OCI-LY1 (cell line): ENCODE results near the gene PCNX1.
"Not testable (repeated sequence)": the region's sequence is repeated elsewhere in the genome, so short reads cannot be mapped to it uniquely, and the experiment has no call there.

Source experiments
- H2AFZ ChIP-seq: fragments of 200-600 bp; sonication (generic), shearing (Covaris generic); 2 replicates; pipeline ENCODE4 v1.6.0; 2014; ENCODE audit warnings: antibody characterized with exemption, mild to moderate bottlenecking, low read length
- H3F3A ChIP-seq: fragments of 200-600 bp; sonication (generic), shearing (Covaris generic); 2 replicates; pipeline ENCODE4 v1.6.0; 2014; ENCODE audit warnings: mild to moderate bottlenecking, antibody characterized with exemption, low read length, moderate library complexity; ENCODE audit not compliant: insufficient read depth
- H3K27ac ChIP-seq: fragments of 200-600 bp; sonication (generic); 2 replicates; pipeline ENCODE4 v1.5.1; 2014; ENCODE audit warnings: low read length, mixed run types, mild to moderate bottlenecking, low read depth; ENCODE audit not compliant: poor library complexity, severe bottlenecking
- H3K27me3 ChIP-seq: fragments of 200-600 bp; sonication (generic); 2 replicates; pipeline ENCODE4 v1.6.0; 2014; ENCODE audit warnings: antibody characterized with exemption, mild to moderate bottlenecking, low read length, moderate library complexity; ENCODE audit not compliant: insufficient read depth
- H3K36me3 ChIP-seq: fragments of 200-600 bp; sonication (generic); 2 replicates; pipeline ENCODE4 v1.6.1; 2014; ENCODE audit warnings: mild to moderate bottlenecking, antibody characterized with exemption, low read length, moderate library complexity, mixed read lengths; ENCODE audit not compliant: insufficient read depth
- H3K4me1 ChIP-seq: fragments of 200-600 bp; sonication (generic); 2 replicates; pipeline ENCODE4 v1.5.1; 2014; ENCODE audit warnings: mild to moderate bottlenecking, low read length, moderate library complexity; ENCODE audit not compliant: insufficient read depth, severe bottlenecking
- H3K4me2 ChIP-seq: fragments of 200-600 bp; sonication (generic), shearing (Covaris generic); 2 replicates; pipeline ENCODE4 v1.6.1; 2014; ENCODE audit warnings: low read length
- H3K4me3 ChIP-seq: fragments of 200-600 bp; sonication (generic); 2 replicates; pipeline ENCODE4 v1.5.1; 2014; ENCODE audit warnings: low read length, low read depth, mild to moderate bottlenecking, mixed read lengths; ENCODE audit not compliant: poor library complexity, severe bottlenecking
- H3K79me2 ChIP-seq: fragments of 200-600 bp; shearing (Covaris generic); 2 replicates; pipeline ENCODE4 v1.6.1; 2016; ENCODE audit warnings: mixed run types, low read length, mixed read lengths; ENCODE audit not compliant: insufficient read depth
- H3K9ac ChIP-seq: fragments of 200-600 bp; sonication (generic), shearing (Covaris generic); 2 replicates; pipeline ENCODE4 v1.6.1; 2014; ENCODE audit warnings: mild to moderate bottlenecking, low read length, mixed read lengths
- H3K9me2 ChIP-seq: fragments of 200-600 bp; sonication (generic), shearing (Covaris generic); 2 replicates; pipeline ENCODE4 v1.6.1; 2014; ENCODE audit warnings: low read depth, mild to moderate bottlenecking, low read length, mixed read lengths
- H3K9me3 ChIP-seq: fragments of 200-600 bp; shearing (Covaris generic); 2 replicates; pipeline ENCODE4 v1.6.1; 2014; ENCODE audit warnings: low read length, mixed read lengths
- H4K20me1 ChIP-seq: fragments of 200-600 bp; sonication (generic), shearing (Covaris generic); 2 replicates; pipeline ENCODE4 v1.6.0; 2016; ENCODE audit warnings: mild to moderate bottlenecking, low read length; ENCODE audit not compliant: insufficient read depth
- CTCF ChIP-seq: fragments of 200-600 bp; sonication (generic), shearing (Covaris generic); IDR thresholded peaks from 2 replicates; pipeline ENCODE4 v1.5.1; 2017; ENCODE audit warnings: mild to moderate bottlenecking, antibody characterized with exemption, low read length, moderate library complexity, mixed read lengths
- EZH2 ChIP-seq: fragments of 200-600 bp; sonication (generic), shearing (Covaris generic); IDR thresholded peaks from 2 replicates; pipeline ENCODE4 v1.8.0; 2017; ENCODE audit warnings: borderline replicate concordance, mixed run types, mild to moderate bottlenecking, antibody characterized with exemption, low read length, moderate library complexity, mixed read lengths

The PCNX1 gene

GRCh38 chr14:71011479-71011878 is 104.2 kb downstream of the PCNX1 start:
- Histone ChIP-seq H3K27ac (no peak overlapping the region), H3K4me2 (no peak overlapping the region), H3K4me1 (no peaks in the 10 kb centered on the region), H3K9me3 (no peaks in the 10 kb centered on the region), H3F3A (no peaks in the 10 kb centered on the region), H3K79me2 (no peaks in the 10 kb centered on the region), H3K9me2 (no peaks in the 10 kb centered on the region), H2AFZ (no peak overlapping the region), H3K4me3 (no peak overlapping the region), H3K27me3 (no peaks in the 10 kb centered on the region), H3K36me3 (no peaks in the 10 kb centered on the region), H4K20me1 (no peaks in the 10 kb centered on the region), H3K9ac (no peak overlapping the region)
- TF ChIP-seq CTCF, result peak; percentile 27; the same call in 1 of the 2 replicates
- no peak for TF ChIP-seq EZH2

- no peaks in the 10 kb centered on the region for H3K27me3 ChIP-seq
- no peaks in the 10 kb centered on the region for H3K9me2 ChIP-seq
- H3K4me3 ChIP-seq, result no peak overlapping the region
- H3K36me3 ChIP-seq, result no peaks in the 10 kb centered on the region
- H3K9ac ChIP-seq, result no peak overlapping the region
- no peaks in the 10 kb centered on the region for H3F3A ChIP-seq
- no peaks in the 10 kb centered on the region for H3K4me1 ChIP-seq
- no peaks in the 10 kb centered on the region for H3K9me3 ChIP-seq
- no peak overlapping the region for H2AFZ ChIP-seq
- no peaks in the 10 kb centered on the region for H4K20me1 ChIP-seq
- TF ChIP-seq CTCF (no peak), EZH2 (no peak)
- no peak overlapping the region for H3K4me2 ChIP-seq
- H3K79me2 ChIP-seq, result no peaks in the 10 kb centered on the region
- H3K27ac ChIP-seq, result no peak overlapping the region
Observed at GRCh38 chr14:71012888-71013287, 105.6 kb downstream of the PCNX1 start.

- Histone ChIP-seq H3F3A (no peaks in the 10 kb centered on the region), H2AFZ (no peak overlapping the region), H4K20me1 (no peaks in the 10 kb centered on the region), H3K9ac (no peak overlapping the region), H3K9me2 (no peaks in the 10 kb centered on the region), H3K27me3 (no peaks in the 10 kb centered on the region), H3K4me3 (no peak overlapping the region), H3K9me3 (no peaks in the 10 kb centered on the region), H3K79me2 (no peaks in the 10 kb centered on the region), H3K4me1 (no peaks in the 10 kb centered on the region), H3K4me2 (no peak overlapping the region), H3K36me3 (no peaks in the 10 kb centered on the region), H3K27ac (no peak overlapping the region)
- TF ChIP-seq CTCF (no peak), EZH2 (no peak)
Observed at GRCh38 chr14:71013551-71014192, 106.4 kb downstream of the PCNX1 start.

- not testable (repeated sequence) for H3K36me3 ChIP-seq, H3K27me3 ChIP-seq, H3K9me2 ChIP-seq
Observed at GRCh38 chr14:71019917-71020316, 112.7 kb downstream of the PCNX1 start.

More at GRCh38 chr14:71019917-71020316, 112.7 kb downstream of the PCNX1 start:
- H3K4me3 ChIP-seq, H3K9me3 ChIP-seq, H3K4me2 ChIP-seq, H3K4me1 ChIP-seq, H3K27ac ChIP-seq, H2AFZ ChIP-seq, H3F3A ChIP-seq, H4K20me1 ChIP-seq, H3K9ac ChIP-seq, H3K79me2 ChIP-seq: not testable (repeated sequence)
